ENCODE measurements around the gene SEL1L. TPM values are rescaled to one million over a fixed set of nuclear protein-coding genes. Genes with fewer than 3 reads are reported as not detected.

The SEL1L gene
- total RNA-seq, 1 experiment from 2014 or later = 41.4 TPM

DNA sequence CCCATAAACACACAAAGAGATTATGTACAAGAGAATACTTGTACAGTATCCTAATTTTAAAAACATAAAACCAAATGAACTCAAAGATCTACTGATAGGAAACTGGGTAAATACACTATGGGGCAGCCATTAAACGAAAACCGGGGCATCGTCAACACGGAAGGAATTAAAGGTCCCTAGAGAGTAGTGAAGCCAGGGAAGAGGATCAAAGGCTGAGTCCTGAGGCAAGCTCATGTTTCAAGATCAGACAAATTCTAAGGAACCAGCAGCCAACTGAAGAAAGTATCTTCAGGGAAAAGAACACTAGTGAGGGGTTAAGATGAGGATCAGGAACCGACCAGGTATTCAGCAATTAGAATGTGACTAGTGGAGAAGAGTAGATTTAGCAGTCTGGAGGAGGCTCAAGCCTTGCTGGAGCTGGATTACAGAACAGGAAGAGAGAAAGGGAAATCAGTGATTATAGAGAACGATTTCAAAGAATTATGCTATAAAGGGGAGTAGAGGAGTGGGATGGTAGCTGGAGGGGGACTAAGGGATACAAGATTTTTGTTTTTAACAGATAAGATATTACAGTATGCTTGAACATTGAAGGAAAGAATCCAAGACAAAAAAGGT lies 23.7 kb downstream of the SEL1L start:
- Histone ChIP-seq H3K9me2 (ENCODE audit: insufficient read depth) (no peaks in the 10 kb centered on the region), H2AFZ (ENCODE audit: low read depth, low read length, poor library complexity, severe bottlenecking) (no peak overlapping the region), H3K27me3 (ENCODE audit: insufficient read depth, low read length) (no peaks in the 10 kb centered on the region), H3K9me3 (ENCODE audit: control insufficient read depth in 1 of 2, insufficient read depth in 1 of 2, low read depth in 1 of 2, low read length in 2 of 2) (no peaks in the 10 kb centered on the region), H4K20me1 (ENCODE audit: insufficient read depth) (0 out of 2 replicates have a peak, but pooled peaks cover 4% of the 10 kb centered on the region), H3K4me2 (ENCODE audit: low read length) (no peak overlapping the region), H3K27ac (ENCODE audit: low read depth, low read length) (no peak overlapping the region), H3K36me3 (ENCODE audit: control insufficient read depth in 1 of 2, insufficient read depth in 2 of 2, low read length in 2 of 2) (peaks cover 0 to 8% of the 10 kb centered on the region in 2 experiments; a peak in 2 of 4 replicates), H3K9ac (ENCODE audit: low read length) (no peak overlapping the region), H3K4me3 (replicated peaks in 1 of 2; ENCODE audit: low read depth in 1 of 2, low read length in 2 of 2) (no peak overlapping the region), H3K4me1 (ENCODE audit: control insufficient read depth in 1 of 2, insufficient read depth in 2 of 2, low read length in 2 of 2) (no peaks in the 10 kb centered on the region), H3K79me2 (ENCODE audit: insufficient read depth, low read length) (no peaks in the 10 kb centered on the region)
- DNase-seq (ENCODE audit: low read depth, low spot score) = no peak
- intact Hi-C loops (cut with micrococcal nuclease) = no loop called here
- RAD21 ChIA-PET (ENCODE audit: low non-redundant PET in 1 of 2, low total read pairs in 2 of 2, uncharacterized antibody in 2 of 2, unreplicated experiment in 2 of 2) = no interaction called here
- TF ChIP-seq SP1 (IDR thresholded peaks at IDR 0.05; ENCODE audit: low read depth) = no peak
- TF ChIP-seq, protein P1, sequence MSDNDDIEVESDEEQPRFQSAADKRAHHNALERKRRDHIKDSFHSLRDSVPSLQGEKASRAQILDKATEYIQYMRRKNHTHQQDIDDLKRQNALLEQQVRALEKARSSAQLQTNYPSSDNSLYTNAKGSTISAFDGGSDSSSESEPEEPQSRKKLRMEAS (IDR thresholded peaks at IDR 0.05) = no peak
- no peak for TF ChIP-seq RAD21 (IDR thresholded peaks at IDR 0.05; ENCODE audit: low read depth)
- TF ChIP-seq, protein P2, sequence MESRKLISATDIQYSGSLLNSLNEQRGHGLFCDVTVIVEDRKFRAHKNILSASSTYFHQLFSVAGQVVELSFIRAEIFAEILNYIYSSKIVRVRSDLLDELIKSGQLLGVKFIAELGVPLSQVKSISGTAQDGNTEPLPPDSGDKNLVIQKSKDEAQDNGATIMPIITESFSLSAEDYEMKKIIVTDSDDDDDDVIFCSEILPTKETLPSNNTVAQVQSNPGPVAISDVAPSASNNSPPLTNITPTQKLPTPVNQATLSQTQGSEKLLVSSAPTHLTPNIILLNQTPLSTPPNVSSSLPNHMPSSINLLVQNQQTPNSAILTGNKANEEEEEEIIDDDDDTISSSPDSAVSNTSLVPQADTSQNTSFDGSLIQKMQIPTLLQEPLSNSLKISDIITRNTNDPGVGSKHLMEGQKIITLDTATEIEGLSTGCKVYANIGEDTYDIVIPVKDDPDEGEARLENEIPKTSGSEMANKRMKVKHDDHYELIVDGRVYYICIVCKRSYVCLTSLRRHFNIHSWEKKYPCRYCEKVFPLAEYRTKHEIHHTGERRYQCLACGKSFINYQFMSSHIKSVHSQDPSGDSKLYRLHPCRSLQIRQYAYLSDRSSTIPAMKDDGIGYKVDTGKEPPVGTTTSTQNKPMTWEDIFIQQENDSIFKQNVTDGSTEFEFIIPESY (IDR thresholded peaks at IDR 0.05; ENCODE audit: extremely low read depth, insufficient replicate concordance, low read length) = no peak
- no peak for TF ChIP-seq SIN3A (IDR thresholded peaks at IDR 0.05; ENCODE audit: low read depth)
- CTCF ChIA-PET = no interaction called here
- BruUV-seq (replicated peaks) = no TSS peak
- POLR2A ChIA-PET = interaction anchor here (1.0 kb wide), 1 partner anchor 24 kb away, joined by 3 read pairs; the partner anchor contains the start of gene SEL1L
- ATAC-seq = no peak

DNA sequence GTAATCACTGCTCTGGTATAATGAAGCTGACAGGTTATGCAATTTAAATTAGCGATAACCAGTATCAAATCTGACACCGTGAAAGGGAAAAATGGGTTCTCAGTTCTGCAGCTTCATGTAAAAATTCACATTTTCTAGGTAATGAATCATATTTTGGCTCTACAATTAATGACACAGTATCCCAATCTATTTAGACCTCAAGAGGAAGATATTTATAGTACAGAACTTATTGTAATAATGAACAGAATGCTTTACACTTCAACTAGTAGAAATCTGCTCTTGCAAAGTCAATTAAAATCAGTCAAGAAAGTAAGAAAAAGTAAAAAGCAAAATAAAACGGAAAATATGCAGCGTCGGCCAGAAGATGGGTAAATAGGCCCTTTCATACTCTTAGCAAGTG lies 24.3 kb downstream of the SEL1L start:
- no peak overlapping the region for H3K4me2 ChIP-seq (ENCODE audit: low read length)
- H3K27me3 ChIP-seq (ENCODE audit: insufficient read depth, low read length) = no peaks in the 10 kb centered on the region
- H3K36me3 ChIP-seq (ENCODE audit: control insufficient read depth in 1 of 2, insufficient read depth in 2 of 2, low read length in 2 of 2) = peaks cover 0 to 8% of the 10 kb centered on the region in 2 experiments; a peak in 2 of 4 replicates
- POLR2A ChIA-PET = no interaction called here
- no peak overlapping the region for H2AFZ ChIP-seq (ENCODE audit: low read depth, low read length, poor library complexity, severe bottlenecking)
- BruUV-seq (replicated peaks) = no TSS peak
- ATAC-seq (no peak), DNase-seq (ENCODE audit: low read depth, low spot score) (no peak)
- H3K79me2 ChIP-seq (ENCODE audit: insufficient read depth, low read length) = no peaks in the 10 kb centered on the region
- no peak overlapping the region for H3K27ac ChIP-seq (ENCODE audit: low read depth, low read length)
- no peak overlapping the region for H3K9ac ChIP-seq (ENCODE audit: low read length)
- no peaks in the 10 kb centered on the region for H3K4me1 ChIP-seq (ENCODE audit: control insufficient read depth in 1 of 2, insufficient read depth in 2 of 2, low read length in 2 of 2)
- CTCF ChIA-PET = no interaction called here
- intact Hi-C loops (cut with micrococcal nuclease) = no loop called here
- RAD21 ChIA-PET (ENCODE audit: low non-redundant PET in 1 of 2, low total read pairs in 2 of 2, uncharacterized antibody in 2 of 2, unreplicated experiment in 2 of 2) = no interaction called here
- H4K20me1 ChIP-seq (ENCODE audit: insufficient read depth) = 0 out of 2 replicates have a peak, but pooled peaks cover 4% of the 10 kb centered on the region
- no peaks in the 10 kb centered on the region for H3K9me2 ChIP-seq (ENCODE audit: insufficient read depth)
- no peak for TF ChIP-seq ZNF274 (IDR thresholded peaks at IDR 0.05; ENCODE audit: low read depth, low read length)
- no peak for TF ChIP-seq SIN3A (IDR thresholded peaks at IDR 0.05; ENCODE audit: low read depth)
- TF ChIP-seq TCF7L2 (IDR thresholded peaks at IDR 0.05; ENCODE audit: borderline replicate concordance, extremely low read depth, insufficient read depth, insufficient read length) = no peak
- no peak for TF ChIP-seq SRF (IDR thresholded peaks at IDR 0.05; ENCODE audit: low read depth)
- TF ChIP-seq RAD21 (IDR thresholded peaks at IDR 0.05; ENCODE audit: low read depth) = no peak
- H3K9me3 ChIP-seq (ENCODE audit: control insufficient read depth in 1 of 2, insufficient read depth in 1 of 2, low read depth in 1 of 2, low read length in 2 of 2) = no peaks in the 10 kb centered on the region
- no peak overlapping the region for H3K4me3 ChIP-seq (replicated peaks in 1 of 2; ENCODE audit: low read depth in 1 of 2, low read length in 2 of 2)
